Astrocyte (in vitro differentiated cells and primary cell): ENCODE data around the gene JAK3.

Source experiments
- EZH2 ChIP-seq: IDR thresholded peaks from 2 replicates; pipeline ENCODE4 v1.6.1; 2012; ENCODE audit warnings: mild to moderate bottlenecking, low read length, inconsistent platforms; ENCODE audit not compliant: insufficient read depth
- TF ChIP-seq, protein P1 (sequence below): IDR thresholded peaks from 2 replicates; pipeline ENCODE4 v1.5.1; 2011; ENCODE audit warnings: low read depth, mild to moderate bottlenecking, inconsistent platforms, low read length, moderate library complexity; ENCODE audit not compliant: insufficient read depth

DNA sequence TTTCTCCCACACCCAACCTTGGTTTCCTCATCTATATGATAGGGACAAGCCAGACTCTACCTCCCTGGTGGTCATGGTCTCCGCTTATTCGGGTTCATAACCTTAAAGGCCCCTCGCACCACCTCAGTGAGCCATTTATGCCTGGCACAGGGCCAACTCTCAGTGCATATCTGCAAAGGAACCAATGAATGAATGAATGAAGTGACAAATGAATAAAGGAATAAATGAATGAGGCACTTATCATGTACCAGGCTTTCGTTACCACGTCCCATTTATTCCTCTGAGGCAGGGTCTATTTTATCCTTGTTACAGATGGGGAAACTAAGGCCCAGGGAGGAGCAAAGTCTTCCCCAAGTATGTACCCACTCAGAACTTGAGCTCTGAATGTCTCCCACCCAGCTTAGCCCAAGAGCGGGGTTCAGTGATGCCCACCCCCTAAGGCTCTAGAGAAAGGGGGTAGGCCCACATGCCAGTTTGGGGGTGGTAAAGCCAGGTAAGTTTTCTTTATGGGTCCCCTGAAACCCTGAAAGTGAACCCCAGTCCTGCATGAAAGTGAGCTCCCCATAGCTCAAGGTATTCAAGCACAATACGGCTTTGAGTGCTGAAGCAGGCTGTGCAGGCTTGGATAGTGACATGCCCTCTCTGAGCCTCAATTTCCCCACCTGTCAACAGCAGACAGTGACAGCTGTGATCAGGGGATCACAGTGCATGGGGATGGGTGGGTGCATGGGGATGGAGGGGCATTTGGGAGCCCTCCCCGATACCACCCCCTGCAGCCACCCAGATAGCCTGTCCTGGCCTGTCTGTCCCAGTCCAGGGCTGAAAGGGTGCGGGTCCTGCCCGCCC lies 23.5 kb upstream of the JAK3 start:
- TF ChIP-seq, protein P1, sequence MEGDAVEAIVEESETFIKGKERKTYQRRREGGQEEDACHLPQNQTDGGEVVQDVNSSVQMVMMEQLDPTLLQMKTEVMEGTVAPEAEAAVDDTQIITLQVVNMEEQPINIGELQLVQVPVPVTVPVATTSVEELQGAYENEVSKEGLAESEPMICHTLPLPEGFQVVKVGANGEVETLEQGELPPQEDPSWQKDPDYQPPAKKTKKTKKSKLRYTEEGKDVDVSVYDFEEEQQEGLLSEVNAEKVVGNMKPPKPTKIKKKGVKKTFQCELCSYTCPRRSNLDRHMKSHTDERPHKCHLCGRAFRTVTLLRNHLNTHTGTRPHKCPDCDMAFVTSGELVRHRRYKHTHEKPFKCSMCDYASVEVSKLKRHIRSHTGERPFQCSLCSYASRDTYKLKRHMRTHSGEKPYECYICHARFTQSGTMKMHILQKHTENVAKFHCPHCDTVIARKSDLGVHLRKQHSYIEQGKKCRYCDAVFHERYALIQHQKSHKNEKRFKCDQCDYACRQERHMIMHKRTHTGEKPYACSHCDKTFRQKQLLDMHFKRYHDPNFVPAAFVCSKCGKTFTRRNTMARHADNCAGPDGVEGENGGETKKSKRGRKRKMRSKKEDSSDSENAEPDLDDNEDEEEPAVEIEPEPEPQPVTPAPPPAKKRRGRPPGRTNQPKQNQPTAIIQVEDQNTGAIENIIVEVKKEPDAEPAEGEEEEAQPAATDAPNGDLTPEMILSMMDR, result no peak
- no peak for TF ChIP-seq EZH2
